Measurements from ENCODE around the gene TMEM200A.

TMEM200A gene

DNA sequence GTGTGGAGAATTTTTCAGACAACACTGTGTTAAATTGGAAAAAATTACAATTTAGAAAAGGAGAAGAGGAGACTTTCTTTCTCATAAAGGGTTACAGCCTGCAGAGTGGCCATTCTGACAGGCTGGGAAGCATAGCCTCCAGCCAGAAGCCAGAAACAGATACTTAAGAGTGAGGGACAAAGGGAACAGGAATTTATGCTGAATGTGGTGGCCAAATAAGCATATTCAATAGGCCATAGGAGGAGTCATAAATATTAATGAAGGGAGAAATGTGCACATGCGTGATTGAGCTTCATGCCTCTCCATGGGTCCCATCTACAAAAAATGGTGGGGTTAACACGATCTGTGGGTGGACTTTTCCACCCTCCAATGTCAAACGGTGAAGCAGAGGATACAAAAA lies 13.4 kb downstream of the TMEM200A start:
- DNase-seq: no peak

DNA sequence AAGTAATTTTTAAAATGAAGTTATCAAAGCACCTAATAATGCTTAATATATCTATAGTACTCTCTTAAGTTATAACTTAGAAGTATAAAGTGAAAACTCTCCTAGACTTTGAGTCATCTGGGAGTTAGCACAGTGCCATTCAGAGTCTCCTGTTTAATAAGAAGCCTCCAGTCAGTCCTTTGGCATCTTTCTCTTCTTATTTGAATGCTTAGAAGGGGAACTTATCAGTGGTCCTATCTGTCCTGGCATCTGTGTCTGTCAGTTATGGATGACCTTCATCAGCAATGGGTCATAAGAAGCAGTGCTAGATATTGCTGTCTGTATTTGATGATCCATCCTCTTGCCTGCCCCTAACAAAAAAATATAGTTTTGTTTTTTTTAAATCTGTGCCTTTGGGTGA lies 15.2 kb downstream of the TMEM200A start:
- DNase-seq: no peak

DNA sequence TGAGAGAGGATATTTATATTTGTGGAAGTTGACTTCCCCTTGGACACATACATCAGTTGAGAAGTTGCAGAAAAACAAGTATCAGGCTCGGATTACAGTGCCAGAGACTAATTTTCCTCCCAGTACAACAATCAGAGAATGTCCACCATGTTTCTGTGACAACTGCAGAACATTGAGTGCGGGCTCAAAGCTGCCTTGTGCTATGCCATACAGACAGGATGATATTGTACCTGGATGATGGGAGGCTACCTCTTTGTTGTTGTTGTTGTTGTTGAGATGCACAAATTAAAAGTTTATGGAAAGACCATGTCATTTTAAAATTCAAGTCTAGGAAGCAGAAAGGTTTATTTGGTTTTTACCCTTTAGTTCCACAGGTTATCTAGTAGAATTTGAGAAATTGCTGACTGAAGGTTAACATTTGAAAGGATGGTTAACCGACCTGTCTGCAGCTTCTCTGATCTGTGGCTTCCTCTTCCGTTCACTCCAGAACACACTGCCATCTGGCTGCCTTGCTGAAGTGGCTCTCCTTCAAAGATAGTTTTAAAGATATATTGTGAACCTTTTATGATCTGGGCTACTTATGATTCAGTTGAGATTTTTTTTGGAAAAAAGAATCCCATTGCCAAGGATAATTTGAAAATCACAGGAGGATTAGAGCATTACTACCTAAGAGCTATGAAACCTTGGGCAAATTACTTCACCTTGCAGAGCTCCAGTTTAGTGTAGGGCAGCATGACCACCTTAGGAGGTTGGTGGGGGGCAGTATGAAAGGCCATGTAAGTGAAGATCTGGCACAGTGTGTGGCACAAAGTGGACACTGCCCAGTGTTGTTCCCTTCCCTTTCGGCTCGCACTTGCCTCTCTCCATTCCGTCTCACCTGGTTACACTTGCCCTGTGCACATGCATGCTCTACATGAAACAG lies 15.9 kb downstream of the TMEM200A start:
- no peak for DNase-seq

DNA sequence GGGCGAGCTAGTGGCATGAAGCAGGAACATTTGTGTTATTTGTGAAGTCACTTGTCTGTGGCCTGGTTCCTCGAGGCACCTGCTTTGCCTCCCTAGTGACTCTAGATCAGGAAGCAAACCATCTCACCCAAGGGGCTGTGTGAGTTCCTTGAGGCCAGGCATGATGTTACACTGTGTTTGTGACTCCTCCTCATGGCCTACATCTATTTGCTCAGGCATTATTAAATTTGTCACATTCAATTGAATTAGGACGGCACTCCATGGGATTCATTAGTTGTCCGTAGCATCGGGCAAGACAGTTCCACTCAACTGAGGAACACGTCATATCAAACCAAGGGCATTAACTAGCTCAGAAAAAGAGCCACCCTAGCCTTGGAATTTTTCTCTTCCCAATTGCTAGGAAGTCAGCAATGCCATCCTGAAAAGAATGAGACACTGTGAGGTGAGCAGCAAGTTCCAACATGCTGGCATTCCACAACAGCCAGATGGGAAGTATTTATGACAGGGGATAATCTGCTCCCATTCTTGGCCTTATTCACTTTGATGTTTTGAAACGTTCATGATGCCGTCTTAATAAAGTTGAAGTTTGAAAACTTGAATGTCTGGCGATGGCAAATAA lies 17.2 kb downstream of the TMEM200A start:
- no peak for DNase-seq

DNA sequence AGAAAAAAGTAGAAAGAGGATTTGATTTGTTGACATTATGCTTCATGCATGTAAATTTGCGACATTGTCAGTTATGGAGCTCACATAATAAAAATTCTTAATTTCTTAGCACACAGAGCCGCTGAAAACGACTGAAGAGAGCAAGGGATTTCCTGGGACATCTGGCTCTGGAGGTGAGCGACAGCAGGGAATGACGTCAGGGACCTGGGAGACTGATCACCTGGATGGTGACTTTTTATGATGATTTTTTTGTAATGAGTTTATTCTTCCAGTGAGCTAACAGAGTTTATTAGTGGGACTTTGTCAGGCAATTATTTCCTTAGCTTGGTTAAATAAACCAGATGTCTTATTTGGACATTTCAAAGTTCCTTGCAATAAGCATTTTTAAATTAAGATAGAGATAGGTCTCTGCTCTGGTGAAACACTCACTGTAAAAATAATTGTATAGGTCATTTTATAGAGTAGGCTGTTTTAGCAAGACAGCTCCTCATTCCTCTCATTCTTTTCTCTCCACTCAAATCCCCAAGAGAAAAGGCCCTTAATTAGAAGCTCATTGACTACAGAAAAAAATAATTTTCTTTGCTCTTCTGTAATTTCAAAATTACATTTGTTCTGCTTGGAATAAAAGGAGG lies 19.4 kb downstream of the TMEM200A start:
- DNase-seq: no peak

DNA sequence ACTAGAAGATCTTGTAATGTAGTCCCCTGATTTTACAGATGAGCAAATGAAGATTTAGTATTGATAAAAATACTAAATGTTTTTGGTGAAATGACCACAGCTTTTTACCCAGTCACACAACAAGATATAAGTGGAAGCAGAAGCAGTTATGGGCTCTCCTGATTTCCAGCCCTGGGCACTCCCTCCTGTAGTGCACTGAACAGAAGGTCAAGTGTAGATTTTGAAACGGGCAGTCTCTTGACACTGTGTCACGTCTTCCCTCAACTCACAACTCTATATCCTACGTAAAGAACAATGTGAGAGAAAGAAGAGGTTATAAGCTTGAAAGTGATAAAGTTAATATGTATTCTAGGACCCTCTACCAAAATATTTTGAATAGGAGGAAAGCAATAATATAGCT lies 23.3 kb downstream of the TMEM200A start:
- DNase-seq: no peak

DNA sequence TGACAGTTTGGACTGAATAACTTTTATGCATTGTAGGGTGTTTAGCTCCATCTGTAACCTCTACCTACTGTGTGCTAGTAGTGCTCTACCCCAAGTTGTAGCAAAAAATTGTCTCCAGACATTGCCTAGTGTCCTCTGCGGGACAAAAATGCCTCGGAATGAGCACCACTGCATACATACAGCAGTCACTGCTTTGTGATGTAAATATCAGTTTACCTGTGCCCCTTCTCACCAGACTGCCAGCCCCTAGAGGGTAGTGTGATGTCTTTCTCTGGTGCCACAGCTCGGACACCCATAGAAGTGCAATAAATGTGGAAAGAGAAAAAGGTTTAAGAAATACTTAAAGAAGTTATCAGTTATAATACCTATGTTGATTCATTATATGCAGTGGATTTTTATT lies 25.1 kb downstream of the TMEM200A start:
- DNase-seq: no peak

DNA sequence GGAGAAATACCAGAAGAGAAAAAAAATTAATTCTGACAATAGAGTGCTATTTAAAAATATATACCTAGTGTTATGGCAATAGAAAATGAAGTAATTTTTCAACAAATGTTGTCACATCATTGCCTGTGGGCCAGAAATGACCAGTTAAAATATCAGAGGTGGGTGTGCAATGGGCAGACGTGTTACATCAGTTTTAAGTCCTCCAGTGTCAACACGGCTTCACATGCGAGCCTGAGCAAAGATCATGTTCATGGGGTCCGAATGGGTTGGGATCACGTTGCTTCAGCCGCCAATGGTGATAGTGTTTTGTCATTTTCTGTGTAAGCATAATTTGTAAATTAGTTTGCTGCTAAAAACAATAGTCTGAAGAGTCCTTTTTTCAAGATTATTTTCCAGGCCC lies 27.5 kb downstream of the TMEM200A start:
- no peak for DNase-seq

DNA sequence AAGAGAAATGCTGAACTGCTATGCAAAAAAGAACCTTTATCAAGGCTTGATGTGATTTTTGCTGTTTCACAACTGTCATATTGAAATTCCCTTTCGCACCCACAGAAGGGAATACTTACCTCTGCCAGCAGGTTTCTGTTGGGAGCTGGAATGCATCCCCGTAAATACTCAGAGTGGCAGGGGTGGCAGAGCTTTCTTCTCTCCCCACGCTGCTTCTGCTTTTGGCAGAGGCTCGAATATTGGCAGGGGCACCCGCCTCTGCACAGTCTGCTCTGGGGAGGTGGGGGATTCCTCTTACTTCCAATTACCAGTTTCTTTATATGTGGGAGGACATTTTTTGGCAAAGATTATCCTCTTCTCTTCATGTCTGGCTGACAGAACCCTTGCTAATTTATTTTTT lies 28.4 kb downstream of the TMEM200A start:
- DNase-seq: no peak

DNA sequence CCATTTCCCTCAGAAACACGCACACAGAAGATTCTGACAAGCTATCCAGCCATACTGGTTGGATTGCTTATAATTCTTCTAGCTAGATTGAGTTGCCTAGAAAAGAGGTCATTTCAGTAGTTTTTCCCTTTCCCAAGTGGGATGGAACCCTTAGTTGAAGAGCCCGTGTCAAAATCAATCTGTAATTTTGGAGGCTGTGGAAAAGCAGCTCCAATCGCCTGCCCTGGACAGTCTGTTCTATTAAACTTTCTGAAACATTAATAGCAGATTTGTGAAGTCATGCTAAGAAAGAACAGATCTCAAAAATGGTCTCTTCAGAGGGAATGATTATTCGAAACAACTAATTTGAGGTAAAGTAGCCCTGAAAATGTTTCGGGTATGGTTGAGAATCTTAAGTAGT lies 29.3 kb downstream of the TMEM200A start:
- no peak for DNase-seq

DNA sequence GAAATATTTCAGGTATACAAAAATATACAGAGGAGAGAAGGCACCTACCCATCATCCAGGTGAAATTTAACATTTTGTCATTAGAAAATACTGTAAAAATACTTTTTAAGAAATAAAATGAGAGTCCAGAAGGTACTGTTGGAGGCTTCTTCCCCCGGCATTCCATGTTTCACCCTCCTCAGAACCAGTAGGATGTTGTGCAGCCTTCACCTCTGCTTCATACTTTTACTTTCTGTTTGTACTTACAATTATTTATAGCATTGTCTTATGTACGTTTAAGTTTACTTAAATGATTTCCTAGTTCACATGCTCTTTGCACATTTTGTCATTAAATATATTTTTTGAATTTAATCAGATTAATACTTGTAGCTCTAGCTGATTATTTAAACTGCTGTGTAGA lies 30.9 kb downstream of the TMEM200A start:
- DNase-seq: no peak

DNA sequence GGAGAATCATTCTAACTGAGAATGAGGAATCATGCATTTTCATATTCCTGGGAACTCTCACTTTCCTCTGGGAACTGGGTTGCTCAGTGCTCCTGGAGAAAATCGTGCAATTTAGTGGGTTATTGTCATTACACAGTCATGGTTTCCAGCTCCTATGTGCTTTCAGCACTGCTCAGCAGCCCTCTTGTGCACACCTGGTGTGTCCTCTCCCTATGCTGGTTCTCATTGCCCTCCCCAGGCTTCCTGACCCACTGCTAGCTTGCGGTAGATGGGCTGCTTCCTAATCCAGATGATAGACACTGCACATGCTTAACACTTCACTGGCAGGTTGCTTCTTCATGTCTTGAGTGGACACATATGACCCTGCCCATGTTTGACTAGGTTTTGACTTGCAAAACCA lies 39.7 kb downstream of the TMEM200A start:
- no peak for DNase-seq

DNA sequence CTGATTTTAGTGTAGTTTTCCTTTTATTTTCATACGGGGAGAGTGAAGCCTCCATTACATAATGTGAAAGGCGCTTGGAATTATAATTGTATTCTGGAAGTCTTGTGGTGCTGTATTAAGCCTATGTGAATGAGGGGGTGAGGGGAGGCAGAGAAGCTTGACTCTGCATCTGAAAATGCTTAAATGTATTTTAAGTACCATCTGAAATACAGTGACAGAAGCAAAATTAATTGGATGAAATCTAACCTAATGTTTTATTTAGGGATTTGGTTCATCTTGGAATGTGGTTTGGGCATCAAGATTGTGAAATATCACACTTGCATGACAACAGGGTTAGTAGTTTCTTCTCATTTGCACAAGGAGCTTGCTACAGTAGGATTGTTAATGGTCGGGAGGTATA lies 41.2 kb downstream of the TMEM200A start:
- no peak for DNase-seq

DNA sequence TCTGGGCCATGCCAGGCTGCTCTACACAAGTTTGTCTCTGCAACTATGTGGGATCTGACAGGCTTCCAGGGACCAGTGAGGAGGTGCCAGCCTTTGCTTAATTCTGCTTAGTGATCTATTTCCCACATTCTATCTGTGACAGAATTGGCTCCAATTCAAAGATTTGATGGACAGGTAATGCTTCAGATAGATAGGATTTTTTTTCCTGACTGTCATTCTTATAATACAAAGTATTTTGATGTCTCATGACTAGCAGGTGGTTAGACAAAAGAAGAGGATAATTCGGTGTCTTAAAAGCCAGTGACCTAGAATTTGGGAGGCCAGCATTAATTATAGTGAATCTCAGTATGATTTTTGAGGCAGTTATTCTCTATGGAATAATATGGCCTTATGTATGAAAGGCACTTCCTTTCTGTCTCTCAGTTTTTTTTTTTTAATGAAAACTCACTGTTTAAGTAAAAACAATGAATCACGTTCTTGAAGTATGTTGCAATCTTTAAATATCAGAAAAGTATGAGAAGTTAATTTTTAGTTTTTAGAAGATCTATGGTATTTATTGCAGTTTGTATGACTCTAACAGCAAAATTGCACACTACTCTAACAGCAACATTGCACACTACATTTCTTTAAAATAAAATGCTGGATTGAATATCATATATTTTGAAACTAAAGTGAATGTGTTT lies 43.7 kb downstream of the TMEM200A start:
- no peak for DNase-seq

DNA sequence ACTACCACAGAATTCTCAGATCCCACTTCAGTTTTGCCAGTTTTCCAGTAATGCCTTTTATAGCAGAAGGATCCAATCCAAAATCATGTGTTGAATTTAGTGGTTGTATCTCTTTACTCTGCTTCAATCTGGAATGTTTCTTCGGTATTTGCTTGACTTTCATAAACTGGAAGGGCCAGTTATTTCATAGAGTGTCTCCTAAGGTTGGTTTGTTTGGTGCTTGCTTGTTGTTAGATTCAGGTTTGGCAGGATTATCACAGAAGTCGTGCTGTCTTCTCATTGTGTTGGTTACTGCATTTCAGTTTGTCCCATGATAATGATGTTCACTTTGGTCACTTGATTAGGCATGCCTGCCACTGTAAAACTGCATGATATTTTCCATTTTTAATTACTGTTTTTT lies 45.7 kb downstream of the TMEM200A start:
- no peak for DNase-seq

DNA sequence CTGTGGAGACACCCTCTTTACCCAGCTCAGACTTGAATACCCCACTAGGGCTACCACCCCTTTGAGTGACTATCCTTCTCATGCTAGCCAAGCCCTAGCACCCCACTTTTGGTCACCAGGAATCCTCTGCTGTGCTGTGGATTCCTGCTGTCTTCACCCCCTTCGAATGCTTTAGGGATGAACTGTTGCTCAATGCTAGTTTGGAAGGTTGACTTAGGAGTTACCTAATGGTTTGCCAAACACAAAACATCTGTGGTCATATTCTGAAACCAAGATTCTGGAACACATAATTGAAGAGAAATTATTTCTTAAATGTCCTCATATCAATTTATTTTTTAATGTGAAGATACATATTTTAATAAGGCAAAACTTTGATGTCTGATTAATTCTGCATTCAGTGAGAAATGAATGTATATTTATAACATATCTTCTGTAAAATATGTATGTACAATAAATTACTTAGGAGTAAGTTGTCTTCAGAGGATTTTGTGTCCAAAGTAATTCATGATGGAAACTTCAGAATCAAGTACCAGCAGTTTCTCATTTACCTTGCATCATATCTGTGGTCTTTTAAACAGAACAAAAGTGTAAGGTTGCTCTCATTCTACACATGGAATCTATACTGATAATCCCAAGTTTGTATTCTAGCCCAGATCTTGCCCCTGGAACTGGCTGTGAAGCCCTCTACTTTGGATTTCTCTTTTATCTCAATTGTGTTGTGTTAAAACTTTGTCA lies 46.9 kb downstream of the TMEM200A start:
- DNase-seq: no peak

DNA sequence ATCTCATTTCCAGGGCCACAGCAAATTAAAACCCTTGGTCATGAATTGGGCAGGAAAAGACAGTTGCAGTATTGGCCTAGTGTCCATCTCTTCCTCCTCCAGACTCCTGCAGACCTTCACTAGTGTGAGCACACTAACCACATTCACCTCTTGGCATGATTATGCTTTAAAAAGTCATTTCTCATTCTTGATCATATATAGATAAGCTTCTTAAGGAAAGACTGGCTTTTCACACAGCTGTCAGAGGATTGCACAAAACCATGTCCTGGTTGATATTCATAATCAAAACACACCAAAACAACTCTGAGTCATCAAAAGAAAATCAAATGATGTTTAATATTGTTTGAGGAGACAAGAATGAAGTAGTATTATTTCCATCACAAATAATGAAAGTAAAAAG lies 52.1 kb downstream of the TMEM200A start:
- DNase-seq: no peak

DNA sequence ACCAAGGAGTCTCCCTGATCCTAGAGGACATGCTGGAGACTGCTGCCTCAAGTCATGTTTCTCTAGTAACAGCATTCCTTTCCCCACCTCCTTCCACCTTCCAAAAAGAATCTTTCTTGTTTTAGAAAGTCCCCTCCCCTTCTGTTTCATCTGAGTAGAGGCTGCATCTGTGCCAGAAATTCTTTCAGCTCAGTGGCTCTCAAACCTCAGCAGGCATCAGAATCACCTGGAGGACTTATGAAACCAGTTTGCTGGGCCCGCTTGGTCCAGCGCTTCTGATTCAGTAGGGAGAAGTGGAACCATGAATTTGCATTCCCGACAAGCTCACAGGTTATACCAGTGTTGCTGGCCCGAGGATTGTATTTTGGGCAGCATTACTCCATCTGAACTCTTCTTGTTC lies 55.1 kb downstream of the TMEM200A start:
- DNase-seq: no peak

DNA sequence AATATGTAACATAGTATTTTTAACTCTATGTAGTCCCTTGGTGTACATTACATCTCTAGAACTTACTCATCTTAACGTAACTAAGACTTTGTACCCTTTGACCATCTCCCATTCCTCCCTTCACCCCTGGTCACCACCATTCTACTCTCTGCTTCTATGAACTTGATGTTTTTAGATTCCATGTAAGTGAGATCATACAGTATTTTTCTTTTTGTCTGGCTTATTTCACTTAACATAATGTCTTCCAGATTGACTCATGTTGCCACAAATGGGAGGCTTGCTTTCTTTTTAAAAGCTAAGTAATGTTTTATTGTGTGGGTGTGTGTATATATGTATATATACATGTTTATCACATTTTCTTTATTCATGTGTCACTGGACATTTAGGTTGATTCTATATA lies 55.8 kb downstream of the TMEM200A start:
- no peak for DNase-seq

DNA sequence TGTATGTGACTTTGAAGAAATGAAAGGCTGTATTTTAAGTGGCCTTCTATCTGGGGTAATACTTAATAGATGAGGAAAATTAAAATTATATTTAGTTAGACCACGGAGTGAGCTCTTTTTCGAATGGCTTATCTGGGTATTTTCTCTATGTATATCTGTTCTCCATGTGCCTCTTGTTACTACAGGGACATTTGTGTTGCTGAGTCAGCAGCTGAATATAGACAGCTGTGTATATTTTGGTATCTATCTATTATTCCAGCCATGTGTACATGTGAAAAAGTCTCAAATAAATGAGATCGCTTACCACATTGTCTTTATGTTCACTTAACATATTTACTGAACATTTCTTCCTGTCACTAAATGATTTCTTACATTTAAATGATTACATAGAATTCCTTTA lies 57.2 kb downstream of the TMEM200A start:
- DNase-seq: no peak

DNA sequence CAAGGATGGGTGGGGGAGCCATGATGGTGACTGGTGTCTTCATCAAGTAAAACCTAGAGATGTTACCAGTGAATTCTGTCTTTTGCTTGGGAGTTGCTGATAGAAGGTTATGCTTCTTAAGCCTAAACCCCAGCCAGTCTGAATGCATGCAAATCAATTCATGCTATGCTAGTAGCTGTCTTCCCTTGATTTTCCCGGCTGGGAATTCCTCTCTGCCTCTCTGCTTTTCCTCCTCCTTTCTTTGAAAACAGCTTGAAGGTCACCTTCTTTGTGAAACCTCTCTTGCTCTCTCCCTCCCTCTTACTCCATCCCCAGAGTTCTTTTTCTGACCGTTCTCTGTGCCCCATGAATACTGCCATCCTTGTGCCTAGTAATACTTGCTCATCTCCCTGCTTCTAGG lies 58.9 kb downstream of the TMEM200A start:
- no peak for DNase-seq

DNA sequence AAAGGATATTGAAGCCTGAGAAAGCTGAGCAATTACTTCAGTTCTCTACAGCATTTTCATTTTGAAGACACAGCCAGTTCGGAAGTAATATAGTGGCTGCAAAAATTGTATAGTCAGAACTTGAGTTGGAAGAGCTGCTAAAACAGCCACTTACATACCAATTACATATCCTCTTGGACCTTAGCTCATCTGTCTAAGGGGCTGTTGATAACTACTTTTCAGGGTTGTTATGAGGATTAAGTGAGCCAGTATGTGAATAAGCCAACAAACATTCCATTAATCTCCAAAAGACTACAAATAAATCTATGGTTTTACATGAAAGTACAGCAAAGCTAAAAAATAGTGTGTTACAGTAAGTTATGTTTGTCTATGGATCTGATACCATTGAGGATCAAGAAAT lies 59.7 kb downstream of the TMEM200A start:
- DNase-seq: no peak

Measured in stimulated activated CD8-positive, alpha-beta memory T cell treated with anti-CD3 and anti-CD28 coated beads, Interleukin-4, amount 100 ng/mL, for 48 hours (primary cell).